Measurements from ENCODE around the gene C1QTNF9.
"Not testable (repeated sequence)": the region's sequence is repeated elsewhere in the genome, so short reads cannot be mapped to it uniquely, and the experiment has no call there.

C1QTNF9 gene

GRCh38 chr13:24362435-24362952, 53.1 kb downstream of the C1QTNF9 start:
- DNase-seq (ENCODE audit: low read depth), result no peak

DNA sequence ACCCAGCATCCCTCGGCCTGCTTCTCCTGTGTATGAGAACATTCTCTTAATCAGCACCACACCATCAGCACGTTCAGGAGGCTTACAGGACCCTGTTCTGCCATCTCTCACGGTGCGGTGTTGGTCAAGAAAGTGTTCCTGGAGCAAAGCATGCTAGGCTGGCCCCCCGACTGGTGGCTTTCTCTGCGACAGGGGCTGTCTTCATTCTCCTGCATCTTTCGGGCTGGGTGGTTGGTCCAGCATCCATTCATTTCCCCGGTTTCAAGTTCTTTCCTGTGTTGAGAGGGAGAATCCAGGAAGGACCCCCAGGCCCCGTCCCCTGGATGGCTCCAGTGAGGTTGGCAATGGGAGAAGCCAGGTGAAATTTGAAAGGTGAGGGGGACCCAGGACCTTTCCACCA, 55.8 kb downstream of the C1QTNF9 start:
- no peak for DNase-seq (ENCODE audit: low read depth)

GRCh38 chr13:24366315-24366714, 56.9 kb downstream of the C1QTNF9 start:
- not testable (repeated sequence) for DNase-seq (ENCODE audit: low read depth)

- not testable (repeated sequence) for DNase-seq (ENCODE audit: low read depth)
Observed at GRCh38 chr13:24371273-24371672, 61.9 kb downstream of the C1QTNF9 start.
